Mesenteric fat pad (tissue), 1 donor: Measurements from ENCODE around the gene ELP4. TPM values are rescaled to one million over a fixed set of nuclear protein-coding genes. Genes with fewer than 3 reads are reported as not detected.
"Not testable (repeated sequence)": the region's sequence is repeated elsewhere in the genome, so short reads cannot be mapped to it uniquely, and the experiment has no call there.

ENCODE experiments used
- DNase-seq: peaks from one replicate; pipeline ENCODE4 v3.0.0-alpha.2; 2020; ENCODE audit warnings: low spot score
- total RNA-seq: library from RNA; stranded (reverse); fragmentation: NEBNext Ultra II Directional; extraction: Animal tissue kit (Norgen Biotek cat#: 25700); gene quantifications from one replicate; pipeline ENCODE4 v1.2.1, GENCODE V29; 2021
- donor health status: DM: yes; HTN: yes; CAD: no.

The ELP4 gene
- total RNA-seq, 1 donor from 2014 or later = 16.4 TPM

GRCh38 chr11:31697049-31697448 is 187.5 kb downstream of the ELP4 start:
- not testable (repeated sequence) for DNase-seq

- no peak for DNase-seq
These were observed 189.5 kb downstream of the ELP4 start for GRCh38 chr11:31699066-31699465.

GRCh38 chr11:31702966-31703365 is 193.4 kb downstream of the ELP4 start:
- DNase-seq = no peak

- DNase-seq = no peak
These were observed 196.8 kb downstream of the ELP4 start for GRCh38 chr11:31706357-31706756.

DNA sequence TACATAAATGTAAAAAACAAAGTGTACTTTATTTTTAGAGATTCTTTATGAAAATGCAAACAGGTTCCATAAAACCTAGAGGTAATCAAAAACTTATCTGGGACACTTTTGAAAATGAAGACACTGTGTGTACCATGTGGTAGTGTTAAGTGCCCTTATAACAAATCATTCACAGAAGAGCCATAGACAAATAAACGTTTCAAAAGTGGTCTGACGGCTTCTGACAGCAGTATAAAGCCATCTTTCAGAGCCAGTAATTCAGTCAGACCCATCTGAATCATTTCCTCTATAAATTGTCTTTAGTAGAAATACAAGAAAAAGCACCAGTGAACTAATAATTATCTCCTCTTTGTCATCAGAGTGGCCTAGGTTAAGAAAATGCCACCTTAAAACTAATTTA is 201.6 kb downstream of the ELP4 start:
- no peak for DNase-seq

DNA sequence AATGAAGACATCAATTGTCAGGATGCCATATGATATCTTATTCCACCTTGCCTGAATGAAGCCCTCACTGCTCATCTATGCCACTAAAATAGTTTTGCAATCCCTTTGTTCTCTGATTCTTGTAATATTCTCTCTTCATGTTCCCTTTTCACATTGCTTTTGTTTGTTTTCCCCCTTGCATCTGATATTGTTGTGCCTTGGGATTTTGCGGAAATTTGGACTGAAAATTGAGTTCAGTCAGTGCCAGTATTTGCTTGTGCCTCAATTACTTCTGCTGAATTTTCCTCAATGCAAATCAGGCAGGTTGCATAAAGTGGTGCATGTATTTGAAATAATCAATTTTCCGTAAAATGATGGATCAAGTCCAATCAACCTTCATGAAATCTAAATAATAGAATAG is 203.3 kb downstream of the ELP4 start:
- DNase-seq = no peak

- DNase-seq = no peak
These were observed 205.3 kb downstream of the ELP4 start for GRCh38 chr11:31714840-31715239.

DNA sequence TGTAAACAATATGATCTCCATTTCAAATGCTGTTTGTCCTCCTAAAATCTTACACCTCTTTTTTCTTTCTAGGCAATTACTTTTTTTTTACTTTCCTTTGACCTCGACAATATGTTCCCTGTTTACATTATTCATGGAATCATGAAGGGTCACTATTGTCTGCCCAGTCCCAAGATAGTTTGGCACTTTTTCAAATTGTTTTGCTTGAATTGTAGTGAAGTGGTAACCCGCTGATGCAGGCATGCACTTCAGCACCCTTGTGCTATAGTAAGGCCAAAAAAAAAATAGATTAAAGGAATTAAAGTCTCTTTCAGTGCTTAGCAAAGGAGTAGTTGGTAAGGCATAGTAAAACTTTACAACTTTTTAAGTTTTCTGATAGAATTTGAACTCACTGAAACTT is 210.7 kb downstream of the ELP4 start:
- DNase-seq = no peak

DNA sequence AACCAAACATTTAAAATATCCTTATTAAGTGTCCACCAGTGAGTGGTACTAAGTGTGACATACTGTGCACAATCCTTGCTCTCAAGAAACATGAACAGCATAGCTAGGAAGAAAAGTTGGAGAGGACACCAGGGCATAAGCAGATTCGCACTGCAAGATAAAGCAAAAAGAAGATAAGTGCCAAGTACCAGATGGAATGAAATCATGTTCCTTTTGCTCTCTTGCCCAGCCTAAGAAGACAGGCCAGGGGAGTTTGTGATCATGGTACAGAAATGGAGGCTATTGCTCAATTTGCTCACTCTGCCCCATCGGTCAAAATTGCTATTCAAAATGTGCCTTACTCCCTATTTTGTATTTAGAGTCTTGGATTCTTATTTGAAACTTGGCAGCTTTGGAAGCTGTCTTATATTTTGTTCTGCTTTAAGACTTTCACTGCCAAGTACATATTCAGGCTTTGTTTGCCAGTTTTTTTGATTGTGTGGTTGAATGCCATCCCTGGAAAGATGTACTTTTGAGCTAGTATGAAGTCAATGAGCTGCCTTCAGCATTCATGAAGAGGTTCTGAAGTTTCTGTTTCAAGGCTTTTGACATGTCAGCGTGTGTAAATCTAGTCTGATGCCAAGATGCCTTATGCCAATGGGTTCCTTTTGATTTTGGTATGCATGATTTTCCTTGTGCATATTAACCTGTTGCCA is 211.3 kb downstream of the ELP4 start:
- no peak for DNase-seq

- DNase-seq = no peak
These were observed 213.2 kb downstream of the ELP4 start for GRCh38 chr11:31722754-31723153.

DNA sequence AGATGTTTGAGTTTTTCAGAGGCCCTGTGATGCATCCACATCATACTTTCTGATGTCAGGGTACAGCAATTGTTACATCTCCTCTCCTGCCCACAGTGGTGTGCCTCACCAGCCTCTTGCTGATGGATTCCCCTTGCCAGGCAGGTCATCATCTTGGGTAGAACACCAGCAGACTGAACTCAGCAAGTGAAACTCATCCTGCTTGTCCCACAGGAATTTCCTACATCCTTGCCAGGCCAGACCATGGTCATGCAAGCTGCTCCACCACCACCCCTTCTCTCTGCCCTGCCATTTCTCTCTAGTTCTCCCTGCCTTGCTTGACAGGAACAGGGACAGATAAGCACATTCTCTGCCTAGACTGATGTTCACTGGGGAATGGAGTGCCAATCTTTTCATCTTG is 215.6 kb downstream of the ELP4 start:
- DNase-seq = no peak

GRCh38 chr11:31728432-31728831 is 218.9 kb downstream of the ELP4 start:
- DNase-seq = no peak

DNA sequence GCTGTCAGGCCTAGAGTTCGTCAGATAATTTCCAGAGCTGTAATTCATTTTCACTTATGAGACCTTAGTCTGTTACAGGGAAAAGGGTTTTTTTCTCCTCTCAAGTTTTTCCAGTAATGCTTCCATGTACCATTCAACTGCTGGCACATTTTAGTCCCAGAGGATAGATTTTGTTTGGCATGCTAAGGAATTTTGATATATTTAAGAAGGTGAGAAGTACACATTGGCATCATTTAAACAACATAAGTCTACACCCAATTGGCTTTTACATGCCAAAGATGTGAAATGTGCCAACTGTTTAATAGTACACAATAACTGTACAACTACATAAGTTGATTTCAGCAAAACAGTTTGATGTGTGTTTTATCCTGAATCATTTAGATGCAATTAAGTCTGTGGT is 230.6 kb downstream of the ELP4 start:
- no peak for DNase-seq

- not testable (repeated sequence) for DNase-seq
These were observed 231.3 kb downstream of the ELP4 start for GRCh38 chr11:31740731-31741368.

GRCh38 chr11:31747581-31747980 is 238.0 kb downstream of the ELP4 start:
- DNase-seq = no peak

DNA sequence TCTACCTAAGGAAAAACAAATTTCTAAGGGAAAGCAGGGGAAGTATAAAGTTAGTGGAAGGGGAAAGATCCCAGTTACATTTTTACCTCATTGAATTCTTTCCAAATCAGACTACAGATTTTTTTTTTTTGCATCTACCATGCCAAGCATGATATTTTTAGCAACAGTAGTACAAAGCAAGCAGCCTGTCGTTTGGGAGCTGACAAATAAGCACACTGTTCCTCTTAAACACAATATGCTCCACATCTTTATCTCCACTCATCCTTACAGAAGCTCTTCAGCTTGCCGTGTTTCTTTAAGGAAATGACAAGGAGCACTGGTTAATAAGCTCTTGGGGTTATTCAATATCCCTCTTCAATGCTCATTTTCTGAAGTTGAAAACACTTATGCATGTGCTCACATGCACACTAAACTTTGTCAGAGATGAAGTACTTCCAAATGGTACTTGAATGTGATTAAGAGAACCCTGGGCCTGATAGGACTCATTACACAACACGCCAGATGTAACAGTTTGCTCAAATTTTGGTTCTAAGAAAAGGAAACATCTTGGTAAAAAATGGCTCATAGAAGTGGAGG is 247.8 kb downstream of the ELP4 start:
- DNase-seq = no peak

GRCh38 chr11:31761636-31762035 is 252.1 kb downstream of the ELP4 start:
- no peak for DNase-seq

GRCh38 chr11:31763296-31763695 is 253.7 kb downstream of the ELP4 start:
- DNase-seq = no peak

- DNase-seq = no peak
These were observed 254.7 kb downstream of the ELP4 start for GRCh38 chr11:31764261-31764660.

DNA sequence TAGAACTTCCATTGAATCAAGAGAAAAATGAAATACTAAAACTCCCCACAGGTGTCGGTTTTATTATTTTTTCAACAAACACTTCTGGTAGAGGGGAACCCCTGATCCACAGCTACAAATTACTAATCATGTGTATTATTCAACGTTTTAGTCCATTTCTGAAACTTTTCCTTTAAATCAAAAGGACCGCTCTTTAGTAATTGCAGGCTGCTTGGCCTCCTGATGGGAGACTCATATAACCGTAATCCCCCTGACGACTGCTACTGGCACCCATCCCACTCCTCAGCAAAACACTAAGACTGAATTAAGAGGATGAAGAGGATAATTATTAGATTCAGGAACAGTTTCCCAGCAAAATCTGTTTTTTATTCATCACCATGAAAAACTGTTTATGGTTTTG is 255.2 kb downstream of the ELP4 start:
- no peak for DNase-seq

DNA sequence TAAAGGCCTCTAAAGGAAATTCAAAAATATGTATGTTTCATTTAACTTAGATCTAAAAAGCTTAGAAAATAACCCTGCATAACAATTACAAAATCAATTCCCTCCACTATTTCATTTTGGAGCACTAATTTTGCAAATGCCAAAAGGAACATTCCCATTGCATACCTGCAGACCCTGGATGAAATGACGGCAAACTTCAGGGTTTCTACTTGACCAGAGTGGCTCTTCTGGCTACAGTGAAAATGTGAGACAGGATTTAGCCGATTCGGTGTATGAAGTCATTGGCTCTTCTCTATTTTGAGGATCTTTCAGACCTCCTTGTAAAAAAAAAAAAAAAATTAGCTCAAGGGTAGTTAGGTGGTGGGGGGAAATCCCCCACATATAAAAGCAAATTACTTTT is 257.5 kb downstream of the ELP4 start:
- DNase-seq = no peak

DNA sequence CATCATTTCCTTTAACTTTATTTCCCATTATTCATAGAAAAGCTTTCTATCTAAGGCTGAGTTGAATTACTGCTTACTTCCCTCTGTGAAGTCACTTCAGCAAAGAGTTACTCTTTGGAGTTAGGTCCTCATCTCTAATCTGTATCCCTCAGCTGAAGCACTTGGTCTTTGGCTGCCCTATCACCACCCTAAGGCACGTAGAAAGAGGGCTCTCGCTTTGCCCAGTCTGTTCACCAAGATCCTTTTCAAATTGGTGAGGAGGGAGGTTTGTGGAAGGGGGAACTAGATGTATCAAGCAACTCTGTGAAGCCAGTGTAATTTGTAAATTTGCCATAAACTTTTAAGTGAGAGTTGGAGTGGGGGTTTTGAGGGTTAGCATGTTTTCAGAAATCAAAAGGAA is 258.1 kb downstream of the ELP4 start:
- no peak for DNase-seq
